Measurements from ENCODE around the gene CTXN2. TPM values are rescaled to one million over a fixed set of nuclear protein-coding genes. Genes with fewer than 3 reads are reported as not detected.

CTXN2 gene
- total RNA-seq, 1 experiment from 2014 or later = 0.05 TPM

DNA sequence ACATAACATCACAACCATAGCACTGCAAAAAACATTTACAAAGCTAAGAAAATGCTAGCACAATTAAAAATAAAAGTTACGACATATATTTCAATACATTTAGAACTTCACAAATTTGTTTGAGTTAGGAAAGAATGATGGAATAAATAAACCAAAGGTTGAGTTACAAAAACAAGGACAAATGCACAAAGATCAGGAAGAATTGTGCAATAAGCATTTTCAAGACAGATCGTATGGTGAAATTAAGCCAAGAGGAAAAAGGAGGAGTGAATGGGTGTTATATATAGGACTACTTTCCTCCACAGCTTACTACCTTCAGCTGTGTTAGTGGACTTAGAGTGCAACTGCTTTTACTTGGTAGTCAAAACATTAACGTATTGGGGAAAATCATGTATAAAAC, 5.9 kb upstream of the CTXN2 start:
- intact Hi-C loops (cut with micrococcal nuclease; ENCODE audit: unreplicated experiment) (no loop called here), in situ Hi-C loops (cut with HindIII; ENCODE audit: low pct_unique_long_range_greater_than_20kb, low sequenced_read_pairs) (no loop called here)
- Histone ChIP-seq H3K4me1 (ENCODE audit: control insufficient read depth, insufficient read depth, low read length) (no peaks in the 10 kb centered on the region), H3K27ac (ENCODE audit: low read length) (no peak overlapping the region), H3K27me3 (ENCODE audit: control insufficient read depth, insufficient read depth, low read length) (peaks cover 10% of the 10 kb centered on the region), H3K9me3 (ENCODE audit: control insufficient read depth, insufficient read depth, low read depth, low read length) (no peaks in the 10 kb centered on the region), H3K4me3 (ENCODE audit: low read depth in 2 of 2, low read length in 2 of 2) (no peak overlapping the region), H3K36me3 (ENCODE audit: control insufficient read depth, insufficient read depth, low read length) (no peaks in the 10 kb centered on the region)
- TF ChIP-seq, protein P1, sequence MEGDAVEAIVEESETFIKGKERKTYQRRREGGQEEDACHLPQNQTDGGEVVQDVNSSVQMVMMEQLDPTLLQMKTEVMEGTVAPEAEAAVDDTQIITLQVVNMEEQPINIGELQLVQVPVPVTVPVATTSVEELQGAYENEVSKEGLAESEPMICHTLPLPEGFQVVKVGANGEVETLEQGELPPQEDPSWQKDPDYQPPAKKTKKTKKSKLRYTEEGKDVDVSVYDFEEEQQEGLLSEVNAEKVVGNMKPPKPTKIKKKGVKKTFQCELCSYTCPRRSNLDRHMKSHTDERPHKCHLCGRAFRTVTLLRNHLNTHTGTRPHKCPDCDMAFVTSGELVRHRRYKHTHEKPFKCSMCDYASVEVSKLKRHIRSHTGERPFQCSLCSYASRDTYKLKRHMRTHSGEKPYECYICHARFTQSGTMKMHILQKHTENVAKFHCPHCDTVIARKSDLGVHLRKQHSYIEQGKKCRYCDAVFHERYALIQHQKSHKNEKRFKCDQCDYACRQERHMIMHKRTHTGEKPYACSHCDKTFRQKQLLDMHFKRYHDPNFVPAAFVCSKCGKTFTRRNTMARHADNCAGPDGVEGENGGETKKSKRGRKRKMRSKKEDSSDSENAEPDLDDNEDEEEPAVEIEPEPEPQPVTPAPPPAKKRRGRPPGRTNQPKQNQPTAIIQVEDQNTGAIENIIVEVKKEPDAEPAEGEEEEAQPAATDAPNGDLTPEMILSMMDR (IDR thresholded peaks at IDR 0.05) = no peak
- TF ChIP-seq, protein P2, sequence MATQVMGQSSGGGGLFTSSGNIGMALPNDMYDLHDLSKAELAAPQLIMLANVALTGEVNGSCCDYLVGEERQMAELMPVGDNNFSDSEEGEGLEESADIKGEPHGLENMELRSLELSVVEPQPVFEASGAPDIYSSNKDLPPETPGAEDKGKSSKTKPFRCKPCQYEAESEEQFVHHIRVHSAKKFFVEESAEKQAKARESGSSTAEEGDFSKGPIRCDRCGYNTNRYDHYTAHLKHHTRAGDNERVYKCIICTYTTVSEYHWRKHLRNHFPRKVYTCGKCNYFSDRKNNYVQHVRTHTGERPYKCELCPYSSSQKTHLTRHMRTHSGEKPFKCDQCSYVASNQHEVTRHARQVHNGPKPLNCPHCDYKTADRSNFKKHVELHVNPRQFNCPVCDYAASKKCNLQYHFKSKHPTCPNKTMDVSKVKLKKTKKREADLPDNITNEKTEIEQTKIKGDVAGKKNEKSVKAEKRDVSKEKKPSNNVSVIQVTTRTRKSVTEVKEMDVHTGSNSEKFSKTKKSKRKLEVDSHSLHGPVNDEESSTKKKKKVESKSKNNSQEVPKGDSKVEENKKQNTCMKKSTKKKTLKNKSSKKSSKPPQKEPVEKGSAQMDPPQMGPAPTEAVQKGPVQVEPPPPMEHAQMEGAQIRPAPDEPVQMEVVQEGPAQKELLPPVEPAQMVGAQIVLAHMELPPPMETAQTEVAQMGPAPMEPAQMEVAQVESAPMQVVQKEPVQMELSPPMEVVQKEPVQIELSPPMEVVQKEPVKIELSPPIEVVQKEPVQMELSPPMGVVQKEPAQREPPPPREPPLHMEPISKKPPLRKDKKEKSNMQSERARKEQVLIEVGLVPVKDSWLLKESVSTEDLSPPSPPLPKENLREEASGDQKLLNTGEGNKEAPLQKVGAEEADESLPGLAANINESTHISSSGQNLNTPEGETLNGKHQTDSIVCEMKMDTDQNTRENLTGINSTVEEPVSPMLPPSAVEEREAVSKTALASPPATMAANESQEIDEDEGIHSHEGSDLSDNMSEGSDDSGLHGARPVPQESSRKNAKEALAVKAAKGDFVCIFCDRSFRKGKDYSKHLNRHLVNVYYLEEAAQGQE (IDR thresholded peaks at IDR 0.05; ENCODE audit: insufficient read depth in 1 of 2, low read depth in 2 of 2, low read length in 1 of 2) = no peak
- TF ChIP-seq TCF7L2 (IDR thresholded peaks at IDR 0.05; ENCODE audit: low read depth, low read length) (no peak), POLR2AphosphoS5 (IDR thresholded peaks at IDR 0.05; ENCODE audit: low read depth, low read length) (no peak), SIN3A (IDR thresholded peaks at IDR 0.05; ENCODE audit: borderline replicate concordance, insufficient read depth, low read depth, low read length) (no peak)
- POLR2A ChIA-PET = no interaction called here
- no TSS peak for BruUV-seq (replicated peaks)
- CTCF ChIA-PET = no interaction called here
- ATAC-seq (no peak), DNase-seq (ENCODE audit: low read depth, low spot score) (no peak)

DNA sequence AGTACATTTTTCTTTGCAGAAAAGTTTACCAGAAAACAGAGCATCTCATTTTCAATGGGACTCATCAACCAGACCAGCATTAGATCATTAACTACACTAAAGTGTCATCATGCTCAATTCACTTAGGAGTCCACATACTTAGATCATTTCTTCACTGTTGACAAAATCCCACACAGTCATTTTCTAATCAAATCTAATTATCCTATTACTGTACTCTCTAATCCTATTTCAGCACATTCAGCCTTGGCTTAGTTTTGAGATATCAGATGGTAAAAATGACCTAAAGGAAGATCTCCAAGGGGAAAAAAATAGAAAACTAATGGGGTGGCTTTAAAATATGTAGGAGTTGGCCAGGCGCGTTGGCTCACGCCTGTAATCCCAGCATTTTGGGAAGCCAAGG, 5.2 kb upstream of the CTXN2 start:
- ChIA-PET POLR2A (no interaction called here), CTCF (no interaction called here)
- no TSS peak for BruUV-seq (replicated peaks)
- TF ChIP-seq, protein P1 (IDR thresholded peaks at IDR 0.05) = no peak
- TF ChIP-seq, protein P2 (IDR thresholded peaks at IDR 0.05; ENCODE audit: insufficient read depth in 1 of 2, low read depth in 2 of 2, low read length in 1 of 2) = no peak
- TF ChIP-seq POLR2AphosphoS5 (IDR thresholded peaks at IDR 0.05; ENCODE audit: low read depth, low read length) (no peak), TCF7L2 (IDR thresholded peaks at IDR 0.05; ENCODE audit: low read depth, low read length) (no peak), SIN3A (IDR thresholded peaks at IDR 0.05; ENCODE audit: borderline replicate concordance, insufficient read depth, low read depth, low read length) (no peak)
- in situ Hi-C loops (cut with HindIII; ENCODE audit: low pct_unique_long_range_greater_than_20kb, low sequenced_read_pairs) (no loop called here), intact Hi-C loops (cut with micrococcal nuclease; ENCODE audit: unreplicated experiment) (no loop called here)
- no peak overlapping the region for H3K27ac ChIP-seq (ENCODE audit: low read length)
- no peaks in the 10 kb centered on the region for H3K4me1 ChIP-seq (ENCODE audit: control insufficient read depth, insufficient read depth, low read length)
- no peak overlapping the region for H3K4me3 ChIP-seq (ENCODE audit: low read depth in 2 of 2, low read length in 2 of 2)
- no peak for DNase-seq (ENCODE audit: low read depth, low spot score)
- no peaks in the 10 kb centered on the region for H3K36me3 ChIP-seq (ENCODE audit: control insufficient read depth, insufficient read depth, low read length)
- no peaks in the 10 kb centered on the region for H3K9me3 ChIP-seq (ENCODE audit: control insufficient read depth, insufficient read depth, low read depth, low read length)
- peaks cover 11% of the 10 kb centered on the region for H3K27me3 ChIP-seq (ENCODE audit: control insufficient read depth, insufficient read depth, low read length)
- ATAC-seq = no peak

All from Panc1 (cell line).